Spleen (tissue), 11 donors: ENCODE results near the gene OGFR. TPM values are rescaled to one million over a fixed set of nuclear protein-coding genes. Genes with fewer than 3 reads are reported as not detected.

Experiments
- DNase-seq: peaks from one replicate; pipeline ENCODE4 v3.0.0-alpha.2; 2020
- H3K27ac ChIP-seq, 8 donors: fragments of 200-600 bp; sonication (generic) in 7 of 8; 1 replicate in 4 of 8; 2 replicates in 4 of 8; pipeline versions ENCODE4 v1.5.0 to v1.8.0; 2016 to 2021; ENCODE audit warnings: inconsistent platforms in 4 of 8, mild to moderate bottlenecking in 4 of 8, moderate library complexity in 1 of 8
- H3K27me3 ChIP-seq, 7 donors: fragments of 200-600 bp; sonication (generic) in 6 of 7; replicated peaks in 1 of 7; 1 replicate in 4 of 7; 2 replicates in 3 of 7; pipeline versions ENCODE4 v1.5.0 to v1.8.0; 2016 to 2021; ENCODE audit warnings: inconsistent platforms in 3 of 7, mild to moderate bottlenecking in 1 of 7
- H3K36me3 ChIP-seq, 6 donors: fragments of 200-600 bp; sonication (generic) in 5 of 6; 1 replicate in 4 of 6; 2 replicates in 2 of 6; pipeline versions ENCODE4 v1.5.0 to v1.8.0; 2016 to 2021; ENCODE audit warnings: inconsistent platforms in 2 of 6
- H3K4me1 ChIP-seq, 6 donors: fragments of 200-600 bp; sonication (generic) in 5 of 6; 1 replicate in 3 of 6; 2 replicates in 3 of 6; pipeline versions ENCODE4 v1.5.0 to v1.8.0; 2016 to 2021; ENCODE audit warnings: inconsistent platforms in 3 of 6
- H3K4me3 ChIP-seq, 8 donors: fragments of 200-600 bp; sonication (generic) in 7 of 8; 1 replicate in 4 of 8; 2 replicates in 4 of 8; pipeline versions ENCODE4 v1.5.0 to v1.8.0; 2016 to 2021; ENCODE audit warnings: inconsistent platforms in 4 of 8, mild to moderate bottlenecking in 4 of 8, moderate library complexity in 2 of 8
- H3K9me3 ChIP-seq, 8 donors: fragments of 200-600 bp; sonication (generic) in 7 of 8; 1 replicate in 4 of 8; 2 replicates in 4 of 8; pipeline versions ENCODE4 v1.5.0 to v1.8.0; 2016 to 2021; ENCODE audit warnings: inconsistent platforms in 4 of 8
- CTCF ChIP-seq, 11 experiments: fragments of 200-600 bp in 7 of 11; fragments of 450-650 bp in 4 of 11; sonication (generic) in 4 of 11; IDR thresholded peaks in 8 of 11; conservative IDR thresholded peaks in 3 of 11; 1 replicate in 7 of 11; 2 replicates in 4 of 11; pipeline versions ENCODE4 v1.4.0 to v1.8.0; 2016 to 2021; ENCODE audit warnings: antibody characterized with exemption in 11 of 11, inconsistent platforms in 4 of 11, mild to moderate bottlenecking in 1 of 11
- POLR2A ChIP-seq, 3 donors: fragments of 450-650 bp; IDR thresholded peaks; one replicate each; pipeline ENCODE4 v1.5.1; 2017; ENCODE audit warnings: antibody characterized with exemption in 3 of 3, mild to moderate bottlenecking in 1 of 3
- POLR2AphosphoS5 ChIP-seq, 3 donors: sonication (generic); formaldehyde crosslinking; IDR thresholded peaks; one replicate each; pipeline ENCODE4 v1.5.1; 2017; ENCODE audit warnings: antibody characterized with exemption in 3 of 3
- WGBS, 5 donors: extraction: QIAGEN DNeasy Blood & Tissue Kit in 3 of 5; methylation state at CpG; one replicate each; pipeline versions ENCODE4 v1.1.5 to v1.1.7; 2013 to 2018; 5-methylcytosine and 5-hydroxymethylcytosine counted together
- intact Hi-C: fragments of 100-400 bp; cut with DNase I; formaldehyde crosslinking; loops from one replicate; pipeline ENCODE4 v1.15.0; 2023; ENCODE audit warnings: low total_unique reads
- polyA plus RNA-seq, 3 donors: library from polyadenylated mRNA; stranded (reverse); fragments of 200-250 nt; gene quantifications; one replicate each; pipeline ENCODE4 v1.2.1, GENCODE V29; 2013
- total RNA-seq, 7 donors: library from RNA; depleted of rRNA in 3 of 7; stranded (reverse); fragments of >200 nt in 3 of 7; fragmentation: NEBNext Ultra II Directional in 4 of 7; extraction: Animal tissue kit (Norgen Biotek cat#: 25700) in 4 of 7; gene quantifications; one replicate each; pipeline versions ENCODE4 v1.1.0 to v1.2.1, GENCODE V29; 2016 to 2021
- donor health status: healthy with polysubstance abuse.
- donor health status: DM: no; HTN: no; CAD: no; lungs with moderate emphysema.
- donor health status: DM: no; HTN: no; CAD: no.
- donor health status: Bipolar disorder and iron deficiency.
- donor health status: healthy.
- donor health status: DM: no; HTN: no; CAD: no.
- donor health status: DM: yes; HTN: yes; CAD: no.

OGFR gene
- total and polyA plus RNA-seq, 10 donors, result 46.0 to 127 (median 78.2) TPM

- peaks cover 9 to 58% (median 50%) of the 10 kb centered on the region in 6 donors for H3K4me1 ChIP-seq
- intact Hi-C loops, result no loop called here
Measured at GRCh38 chr20:62815066-62815991, 10.7 kb downstream of the OGFR start.

GRCh38 chr20:62816031-62816883 is 11.6 kb downstream of the OGFR start:
- peaks cover 9 to 58% (median 50%) of the 10 kb centered on the region in 6 donors for H3K4me1 ChIP-seq
- peaks cover 0 to 31% (median 27%) of the 10 kb centered on the region in 6 donors for H3K36me3 ChIP-seq
- TF ChIP-seq POLR2A (IDR thresholded peaks at IDR 0.05), result no peak
- TF ChIP-seq CTCF (IDR thresholded peaks at IDR 0.05 in 8 of 11, conservative IDR thresholded peaks at IDR 0.05 in 3 of 11), result no peak
- TF ChIP-seq POLR2AphosphoS5 (IDR thresholded peaks at IDR 0.05), result no peak
- no peak overlapping the region for H3K27ac ChIP-seq
- intact Hi-C loops, result no loop called here
- H3K9me3 ChIP-seq, result no peaks in the 10 kb centered on the region
- 3 to 4% (median 4%) methylated on average over 38 to 57 of the region's 57 CpGs for WGBS, 5 donors
- H3K27me3 ChIP-seq, result peaks cover 7 to 72% (median 54%) of the 10 kb centered on the region in 7 donors
- DNase-seq, result no peak
- H3K4me3 ChIP-seq, result peak overlapping the region in 5 of 8 donors; percentile 4 to 59 (median 23)

More at GRCh38 chr20:62815066-62815991, 10.7 kb downstream of the OGFR start:
- Histone ChIP-seq H3K36me3 (peaks cover 4 to 40% (median 37%) of the 10 kb centered on the region in 6 donors), H3K27ac (no peak overlapping the region), H3K9me3 (no peaks in the 10 kb centered on the region), H3K4me3 (peak overlapping the region in 1 of 8 donors; percentile 59), H3K27me3 (peaks cover 7 to 63% (median 52%) of the 10 kb centered on the region in 7 donors)
- 29 to 35% (median 32%) methylated on average over 22 to 24 of the region's 24 CpGs for WGBS, 5 donors
- DNase-seq, result no peak
- TF ChIP-seq POLR2A (IDR thresholded peaks at IDR 0.05) (no peak), CTCF (IDR thresholded peaks at IDR 0.05 in 8 of 11, conservative IDR thresholded peaks at IDR 0.05 in 3 of 11) (no peak), POLR2AphosphoS5 (IDR thresholded peaks at IDR 0.05) (peak in 2 of 3 donors; percentile 3 to 16)

- intact Hi-C loops, result no loop called here
- peaks cover 0 to 22% (median 18%) of the 10 kb centered on the region in 6 donors for H3K36me3 ChIP-seq
- peaks cover 7 to 79% (median 54%) of the 10 kb centered on the region in 7 donors for H3K27me3 ChIP-seq
- DNase-seq, result no peak
- H3K4me3 ChIP-seq, result peak within 1 kb of the TSS in 5 of 8 donors; percentile 4 to 59 (median 23)
- WGBS, 5 donors, result 9 to 26% (median 16%) methylated on average over 29 to 108 of the region's 108 CpGs
- H3K27ac ChIP-seq, result no peak within 1 kb of the TSS
- H3K4me1 ChIP-seq, result peaks cover 9 to 58% (median 50%) of the 10 kb centered on the region in 6 donors
- no peaks in the 10 kb centered on the region for H3K9me3 ChIP-seq
- TF ChIP-seq CTCF (IDR thresholded peaks at IDR 0.05 in 8 of 11, conservative IDR thresholded peaks at IDR 0.05 in 3 of 11), result no peak
- no peak for TF ChIP-seq POLR2A (IDR thresholded peaks at IDR 0.05)
- no peak for TF ChIP-seq POLR2AphosphoS5 (IDR thresholded peaks at IDR 0.05)
Measured at GRCh38 chr20:62816884-62817873, 12.5 kb downstream of the OGFR start, which contains the start of gene COL9A3. Gene COL9A3, plus strand, starts transcription at chr20:62817050. Its CDS starts 15 bp downstream, at chr20:62817065.
